NCI-H2081 (cell line): ENCODE results near the gene DYNC2H1.

Source experiments
- DNase-seq, 2 experiments: peaks; one replicate each; lab custom pipeline; 2025; lab: John Stamatoyannopoulos, UW

Gene DYNC2H1

GRCh38 chr11:103274025-103274424 lies 164.8 kb downstream of the DYNC2H1 start:
- no peak for DNase-seq

GRCh38 chr11:103279821-103280220 lies 170.6 kb downstream of the DYNC2H1 start:
- no peak for DNase-seq

- no peak for DNase-seq
These were observed 172.1 kb downstream of the DYNC2H1 start for GRCh38 chr11:103281301-103281700.

GRCh38 chr11:103284260-103284659 lies 175.0 kb downstream of the DYNC2H1 start:
- no peak for DNase-seq

- no peak for DNase-seq
These were observed 185.3 kb downstream of the DYNC2H1 start for GRCh38 chr11:103294516-103294915.

- no peak for DNase-seq
These were observed 186.5 kb downstream of the DYNC2H1 start for GRCh38 chr11:103295704-103296103.

GRCh38 chr11:103297900-103298299 lies 188.7 kb downstream of the DYNC2H1 start:
- DNase-seq: no peak

GRCh38 chr11:103315248-103315647 lies 206.0 kb downstream of the DYNC2H1 start:
- DNase-seq: no peak

GRCh38 chr11:103317118-103317517 lies 207.9 kb downstream of the DYNC2H1 start:
- no peak for DNase-seq

GRCh38 chr11:103322821-103323220 lies 213.6 kb downstream of the DYNC2H1 start:
- DNase-seq: no peak

- DNase-seq: no peak
These were observed 216.5 kb downstream of the DYNC2H1 start for GRCh38 chr11:103325686-103326069.

- DNase-seq: peak; percentile 66 to 69
These were observed 217.0 kb downstream of the DYNC2H1 start for GRCh38 chr11:103326070-103326794.

- DNase-seq: no peak
These were observed 218.5 kb downstream of the DYNC2H1 start for GRCh38 chr11:103327721-103328120.

GRCh38 chr11:103332409-103332808 lies 223.2 kb downstream of the DYNC2H1 start:
- no peak for DNase-seq

- no peak for DNase-seq
These were observed 229.6 kb downstream of the DYNC2H1 start for GRCh38 chr11:103338621-103339484.

GRCh38 chr11:103339485-103339857 lies 230.2 kb downstream of the DYNC2H1 start:
- no peak for DNase-seq

- DNase-seq: no peak
These were observed 231.7 kb downstream of the DYNC2H1 start for GRCh38 chr11:103340956-103341355.

- DNase-seq: no peak
These were observed 235.7 kb downstream of the DYNC2H1 start for GRCh38 chr11:103344886-103345285.

GRCh38 chr11:103349595-103349994 lies 240.4 kb downstream of the DYNC2H1 start:
- DNase-seq: no peak

GRCh38 chr11:103354656-103355055 lies 245.4 kb downstream of the DYNC2H1 start:
- DNase-seq: no peak

GRCh38 chr11:103358251-103358650 lies 249.0 kb downstream of the DYNC2H1 start:
- DNase-seq: no peak

GRCh38 chr11:103359216-103359615 lies 250.0 kb downstream of the DYNC2H1 start:
- DNase-seq: no peak

GRCh38 chr11:103364687-103365086 lies 255.5 kb downstream of the DYNC2H1 start:
- DNase-seq: no peak
